ENCODE data around the gene DNAJC1.

Gene DNAJC1

DNA sequence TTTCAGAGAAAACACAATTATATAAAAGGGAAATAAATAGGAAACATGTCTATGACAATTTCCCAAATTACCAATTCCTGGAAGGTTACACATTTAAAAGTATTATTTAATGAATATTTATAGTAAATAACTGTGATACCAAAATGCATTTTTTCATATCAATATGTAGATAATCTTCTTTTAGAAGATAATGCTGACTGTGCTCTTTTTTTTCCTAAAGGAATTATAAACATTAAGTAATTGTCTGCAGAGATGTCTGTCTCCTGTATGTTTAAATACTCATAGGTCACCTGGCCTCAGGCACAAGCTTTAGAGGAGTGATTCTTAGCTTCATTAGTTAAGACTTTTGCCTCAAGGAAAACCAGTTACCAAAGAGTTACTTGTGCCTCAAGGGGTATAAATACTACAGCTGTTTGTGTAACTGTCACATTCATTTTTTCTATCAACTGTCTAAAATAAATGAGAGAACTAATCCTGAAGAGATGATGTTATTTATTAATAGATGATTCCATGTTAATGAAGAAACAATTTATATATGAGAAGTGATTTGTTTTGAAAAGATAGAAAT lies 77.1 kb downstream of the DNAJC1 start:
- no peak overlapping the region for H3K4me3 ChIP-seq
- TF ChIP-seq, protein P1, sequence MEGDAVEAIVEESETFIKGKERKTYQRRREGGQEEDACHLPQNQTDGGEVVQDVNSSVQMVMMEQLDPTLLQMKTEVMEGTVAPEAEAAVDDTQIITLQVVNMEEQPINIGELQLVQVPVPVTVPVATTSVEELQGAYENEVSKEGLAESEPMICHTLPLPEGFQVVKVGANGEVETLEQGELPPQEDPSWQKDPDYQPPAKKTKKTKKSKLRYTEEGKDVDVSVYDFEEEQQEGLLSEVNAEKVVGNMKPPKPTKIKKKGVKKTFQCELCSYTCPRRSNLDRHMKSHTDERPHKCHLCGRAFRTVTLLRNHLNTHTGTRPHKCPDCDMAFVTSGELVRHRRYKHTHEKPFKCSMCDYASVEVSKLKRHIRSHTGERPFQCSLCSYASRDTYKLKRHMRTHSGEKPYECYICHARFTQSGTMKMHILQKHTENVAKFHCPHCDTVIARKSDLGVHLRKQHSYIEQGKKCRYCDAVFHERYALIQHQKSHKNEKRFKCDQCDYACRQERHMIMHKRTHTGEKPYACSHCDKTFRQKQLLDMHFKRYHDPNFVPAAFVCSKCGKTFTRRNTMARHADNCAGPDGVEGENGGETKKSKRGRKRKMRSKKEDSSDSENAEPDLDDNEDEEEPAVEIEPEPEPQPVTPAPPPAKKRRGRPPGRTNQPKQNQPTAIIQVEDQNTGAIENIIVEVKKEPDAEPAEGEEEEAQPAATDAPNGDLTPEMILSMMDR (IDR thresholded peaks at IDR 0.05) = no peak
- DNase-seq (ENCODE audit: low spot score) = no peak
- H3K27ac ChIP-seq = no peak overlapping the region

- no peak for DNase-seq (ENCODE audit: low spot score)
- Histone ChIP-seq H3K4me3 (no peak overlapping the region), H3K27ac (no peak overlapping the region)
- TF ChIP-seq, protein P1 (IDR thresholded peaks at IDR 0.05) = no peak
These were observed 77.7 kb downstream of the DNAJC1 start for GRCh38 chr10:21925851-21926250.

DNA sequence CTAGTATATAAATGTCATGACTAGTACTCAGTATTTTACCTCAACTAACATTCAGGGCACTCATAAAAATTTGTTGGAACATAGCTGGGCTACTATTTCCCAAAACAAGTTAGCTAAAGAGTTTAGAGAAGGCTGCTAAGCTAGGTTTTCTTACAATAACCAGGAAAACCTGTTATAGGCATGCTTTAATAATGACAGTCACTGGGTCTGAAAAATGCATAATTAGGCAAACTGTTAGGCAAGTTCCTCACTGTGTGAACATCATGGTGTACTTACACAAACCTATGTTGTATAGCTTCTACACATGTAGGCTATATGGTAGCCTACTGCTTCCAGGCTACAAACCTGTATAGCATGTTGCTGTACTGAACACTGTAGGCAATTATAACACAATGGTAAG lies 79.0 kb downstream of the DNAJC1 start:
- Histone ChIP-seq H3K4me3 (no peak overlapping the region), H3K27ac (no peak overlapping the region)
- no peak for DNase-seq (ENCODE audit: low spot score)
- TF ChIP-seq, protein P1 (IDR thresholded peaks at IDR 0.05) = no peak

- TF ChIP-seq, protein P1 (IDR thresholded peaks at IDR 0.05) = no peak
- DNase-seq (ENCODE audit: low spot score) = no peak
- Histone ChIP-seq H3K27ac (no peak overlapping the region), H3K4me3 (no peak overlapping the region)
These were observed 82.9 kb downstream of the DNAJC1 start for GRCh38 chr10:21920633-21921032.

DNA sequence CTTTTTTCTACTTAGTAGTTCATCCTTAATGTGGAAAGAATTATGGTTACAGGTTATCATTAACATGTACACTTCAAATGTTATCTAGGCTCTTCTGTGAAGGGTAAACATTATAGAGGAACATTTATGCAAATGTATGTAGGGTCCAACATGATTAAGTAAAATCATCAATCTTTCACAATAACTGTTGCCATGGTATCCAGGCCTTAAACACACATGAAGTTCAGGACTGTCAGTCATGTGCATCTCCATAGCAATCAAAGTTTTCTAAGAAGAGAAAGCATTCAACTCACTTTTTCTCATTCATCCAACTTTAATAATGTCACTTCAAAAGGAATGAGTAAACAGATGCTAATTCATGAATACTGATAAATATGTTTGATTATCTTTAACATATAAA lies 83.6 kb downstream of the DNAJC1 start:
- no peak overlapping the region for H3K27ac ChIP-seq
- DNase-seq (ENCODE audit: low spot score) = no peak
- no peak overlapping the region for H3K4me3 ChIP-seq
- TF ChIP-seq, protein P1 (IDR thresholded peaks at IDR 0.05) = no peak

DNA sequence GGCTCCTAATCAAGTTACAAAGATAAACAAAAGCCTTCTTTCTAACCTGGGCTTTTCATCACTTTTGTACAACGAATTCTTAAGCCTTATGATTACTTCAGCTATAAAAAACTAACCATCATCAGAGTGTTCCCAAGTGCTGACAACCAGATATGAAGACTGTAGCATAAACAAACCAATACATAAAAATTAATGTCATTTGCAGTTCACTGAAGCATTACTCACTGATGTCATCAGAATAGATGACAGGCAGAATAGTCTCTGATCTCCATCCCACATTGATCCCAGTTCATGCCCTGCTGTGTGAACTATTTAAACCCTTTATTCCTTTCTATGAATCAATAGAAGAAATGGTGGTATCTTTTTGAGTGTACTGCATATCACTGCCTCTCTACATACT lies 84.4 kb downstream of the DNAJC1 start:
- H3K27ac ChIP-seq = no peak overlapping the region
- H3K4me3 ChIP-seq = no peak overlapping the region
- no peak for DNase-seq (ENCODE audit: low spot score)
- TF ChIP-seq, protein P1 (IDR thresholded peaks at IDR 0.05) = no peak

DNA sequence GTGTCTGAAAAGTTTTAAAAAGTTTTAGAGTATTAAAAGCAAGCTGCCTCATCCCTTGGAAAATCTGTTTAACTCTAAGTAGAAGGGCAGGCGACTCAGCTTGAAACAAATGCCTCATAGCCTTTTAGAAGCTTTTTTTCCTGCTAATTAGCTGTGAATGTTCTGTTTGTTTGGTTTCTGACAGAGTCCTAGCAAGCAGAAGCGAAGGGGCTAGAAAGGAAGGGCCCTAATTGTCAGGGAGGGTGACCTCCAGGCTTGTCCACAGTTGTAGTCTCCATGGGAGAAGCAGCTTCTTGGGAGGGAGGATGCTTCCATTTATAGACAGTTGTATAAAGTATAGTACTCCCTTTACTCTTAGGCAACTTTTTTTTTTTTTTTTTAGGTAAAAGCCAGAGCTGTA lies 90.9 kb downstream of the DNAJC1 start:
- no peak overlapping the region for H3K4me3 ChIP-seq
- no peak overlapping the region for H3K27ac ChIP-seq
- DNase-seq (ENCODE audit: low spot score) = no peak
- TF ChIP-seq, protein P1 (IDR thresholded peaks at IDR 0.05) = no peak
